GM13977 (cell line): ENCODE measurements around the gene CYLD.

Source experiments
- DNase-seq: peaks from one replicate; pipeline ENCODE4 v3.0.0; 2012; ENCODE audit warnings: low spot score
- in situ Hi-C: fragments of 300-500 bp; cut with MboI; formaldehyde crosslinking; loops from one replicate; pipeline ENCODE4 v1.12.0; 2022; ENCODE audit warnings: low sequenced_read_pairs, low pct_unique_long_range_greater_than_20kb, mixed read lengths, inconsistent platforms; ENCODE audit not compliant: unreplicated experiment
- TF ChIP-seq, protein P1 (sequence below): IDR thresholded peaks from 2 replicates; pipeline ENCODE4 v1.5.1; 2012; ENCODE audit warnings: mild to moderate bottlenecking, control low read depth; ENCODE audit not compliant: insufficient read depth; ENCODE audit errors: extremely low read depth, missing control alignments

The CYLD gene

DNA sequence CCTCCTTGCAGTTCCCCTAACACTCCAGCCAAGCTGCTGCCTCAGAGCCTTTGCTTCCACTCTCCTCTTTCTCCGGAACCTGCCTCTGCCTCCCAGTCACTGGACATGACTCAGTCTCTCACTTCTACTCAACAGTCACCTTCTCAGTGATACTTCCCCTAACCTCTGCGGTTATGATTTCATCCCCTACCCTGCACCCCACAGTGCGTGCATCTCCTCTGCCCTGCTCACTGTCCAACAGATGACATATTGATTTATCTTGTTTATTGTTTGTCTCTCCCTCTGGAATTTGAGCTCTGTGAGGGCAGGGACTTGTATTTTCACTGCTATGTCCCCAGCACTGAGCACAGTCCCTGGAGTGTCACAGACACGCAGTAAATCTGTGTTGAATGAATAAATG, 100.7 kb downstream of the CYLD start:
- no peak for DNase-seq
- TF ChIP-seq, protein P1, sequence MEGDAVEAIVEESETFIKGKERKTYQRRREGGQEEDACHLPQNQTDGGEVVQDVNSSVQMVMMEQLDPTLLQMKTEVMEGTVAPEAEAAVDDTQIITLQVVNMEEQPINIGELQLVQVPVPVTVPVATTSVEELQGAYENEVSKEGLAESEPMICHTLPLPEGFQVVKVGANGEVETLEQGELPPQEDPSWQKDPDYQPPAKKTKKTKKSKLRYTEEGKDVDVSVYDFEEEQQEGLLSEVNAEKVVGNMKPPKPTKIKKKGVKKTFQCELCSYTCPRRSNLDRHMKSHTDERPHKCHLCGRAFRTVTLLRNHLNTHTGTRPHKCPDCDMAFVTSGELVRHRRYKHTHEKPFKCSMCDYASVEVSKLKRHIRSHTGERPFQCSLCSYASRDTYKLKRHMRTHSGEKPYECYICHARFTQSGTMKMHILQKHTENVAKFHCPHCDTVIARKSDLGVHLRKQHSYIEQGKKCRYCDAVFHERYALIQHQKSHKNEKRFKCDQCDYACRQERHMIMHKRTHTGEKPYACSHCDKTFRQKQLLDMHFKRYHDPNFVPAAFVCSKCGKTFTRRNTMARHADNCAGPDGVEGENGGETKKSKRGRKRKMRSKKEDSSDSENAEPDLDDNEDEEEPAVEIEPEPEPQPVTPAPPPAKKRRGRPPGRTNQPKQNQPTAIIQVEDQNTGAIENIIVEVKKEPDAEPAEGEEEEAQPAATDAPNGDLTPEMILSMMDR: no peak
- in situ Hi-C loops: no loop called here

DNA sequence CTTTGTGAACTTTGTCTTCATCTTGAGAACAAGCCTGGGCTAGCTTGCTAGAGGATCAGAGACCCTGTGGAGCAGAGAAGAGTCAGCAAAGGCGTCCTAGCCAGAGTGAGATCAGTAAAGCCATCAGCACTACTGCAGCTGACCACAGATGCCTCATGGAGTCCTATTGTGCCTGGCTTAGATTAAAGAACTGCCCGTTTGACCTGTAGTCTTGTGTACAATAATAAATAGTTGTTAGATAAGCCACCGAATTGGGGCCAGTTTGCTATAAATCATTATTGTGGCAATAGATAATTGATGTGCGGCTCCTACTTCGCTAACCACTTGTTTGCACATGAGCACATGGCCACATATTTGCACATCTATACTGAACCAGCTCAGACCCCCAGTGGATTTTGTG, 103.0 kb downstream of the CYLD start:
- DNase-seq: no peak
- in situ Hi-C loops: no loop called here
- TF ChIP-seq, protein P1: no peak

DNA sequence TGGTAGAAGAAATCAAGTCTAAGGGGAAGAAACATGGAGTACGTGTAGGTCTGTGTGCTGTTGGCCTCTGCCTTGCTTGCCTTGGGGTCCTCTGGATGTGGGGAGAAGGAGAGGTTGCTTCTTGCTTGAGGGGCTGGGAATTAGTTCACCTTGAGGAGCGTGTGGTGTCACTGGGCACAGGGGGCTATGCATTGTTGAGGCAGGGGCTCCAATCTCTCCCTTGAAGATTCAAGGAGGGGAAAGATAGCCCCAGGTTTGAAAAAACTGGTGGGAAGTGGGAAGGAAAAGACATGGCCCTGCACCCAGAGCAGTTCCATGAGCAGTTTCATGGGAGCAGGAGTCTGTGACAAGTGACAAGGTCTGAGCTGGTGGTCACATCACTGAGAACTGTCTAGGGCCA, 103.4 kb downstream of the CYLD start:
- DNase-seq: no peak
- TF ChIP-seq, protein P1: no peak
- in situ Hi-C loops: no loop called here

GRCh38 chr16:50846511-50846910, 104.6 kb downstream of the CYLD start:
- TF ChIP-seq, protein P1: no peak
- DNase-seq: no peak
- in situ Hi-C loops: no loop called here

GRCh38 chr16:50847166-50847565, 105.3 kb downstream of the CYLD start:
- in situ Hi-C loops: no loop called here
- DNase-seq: no peak
- TF ChIP-seq, protein P1: no peak

GRCh38 chr16:50848755-50849514, 107.0 kb downstream of the CYLD start:
- in situ Hi-C loops: no loop called here
- TF ChIP-seq, protein P1: no peak
- no peak for DNase-seq
